Activated B cell treated with CpG ODN at 0.5 μM for 24 hours (primary cell): ENCODE measurements around the gene CTSA. TPM values are rescaled to one million over a fixed set of nuclear protein-coding genes. Genes with fewer than 3 reads are reported as not detected.

Source experiments
- ATAC-seq: fragments of 200-7000 bp; cut with Tn5 transposase; one replicate; pipeline ENCODE4 v1.10.0; 2021; ENCODE audit warnings: low read depth, mild to moderate bottlenecking, moderate library complexity
- CTCF ChIA-PET: fragments of 350-600 bp; sonication (Branson Sonifier 250); formaldehyde crosslinking; loops from one replicate; lab custom pipeline; 2021; ENCODE audit warnings: antibody characterized with exemption; lab: Charles Lee
- POLR2A ChIA-PET: fragments of 350-600 bp; sonication (Branson Sonifier 250); formaldehyde crosslinking; loops from one replicate; lab custom pipeline; 2021; ENCODE audit warnings: antibody characterized with exemption; lab: Charles Lee
- DNase-seq: peaks from one replicate; pipeline ENCODE4 v3.0.0; 2022
- H3K27ac Mint-ChIP-seq: one replicate; pipeline ENCODE4 v1.8.0; 2020; ENCODE audit warnings: mixed read lengths
- H3K27me3 Mint-ChIP-seq: one replicate; pipeline ENCODE4 v1.8.0; 2021; ENCODE audit warnings: mixed read lengths
- H3K36me3 Mint-ChIP-seq: one replicate; pipeline ENCODE4 v1.8.0; 2021; ENCODE audit warnings: low read depth, mixed read lengths
- H3K4me1 Mint-ChIP-seq: one replicate; pipeline ENCODE4 v1.8.0; 2021; ENCODE audit warnings: mixed read lengths
- H3K4me3 Mint-ChIP-seq: one replicate; pipeline ENCODE4 v1.8.0; 2020; ENCODE audit warnings: mild to moderate bottlenecking, mixed read lengths
- H3K9me3 Mint-ChIP-seq: one replicate; pipeline ENCODE4 v1.8.0; 2020; ENCODE audit warnings: mixed read lengths
- CTCF ChIP-seq: fragments of 200-600 bp; IDR thresholded peaks from one replicate; pipeline ENCODE4 v1.8.0; 2022; ENCODE audit warnings: antibody characterized with exemption, mild to moderate bottlenecking
- intact Hi-C: fragments of 100-400 bp; cut with micrococcal nuclease; formaldehyde crosslinking; loops from one replicate; pipeline ENCODE4 v1.15.1; 2024
- total RNA-seq: library from RNA; stranded (reverse); gene quantifications from 2 replicates; pipeline ENCODE4 v1.2.3, GENCODE V29; 2022

CTSA gene
- total RNA-seq, 1 donor from 2014 or later, result 67.2 TPM

DNA sequence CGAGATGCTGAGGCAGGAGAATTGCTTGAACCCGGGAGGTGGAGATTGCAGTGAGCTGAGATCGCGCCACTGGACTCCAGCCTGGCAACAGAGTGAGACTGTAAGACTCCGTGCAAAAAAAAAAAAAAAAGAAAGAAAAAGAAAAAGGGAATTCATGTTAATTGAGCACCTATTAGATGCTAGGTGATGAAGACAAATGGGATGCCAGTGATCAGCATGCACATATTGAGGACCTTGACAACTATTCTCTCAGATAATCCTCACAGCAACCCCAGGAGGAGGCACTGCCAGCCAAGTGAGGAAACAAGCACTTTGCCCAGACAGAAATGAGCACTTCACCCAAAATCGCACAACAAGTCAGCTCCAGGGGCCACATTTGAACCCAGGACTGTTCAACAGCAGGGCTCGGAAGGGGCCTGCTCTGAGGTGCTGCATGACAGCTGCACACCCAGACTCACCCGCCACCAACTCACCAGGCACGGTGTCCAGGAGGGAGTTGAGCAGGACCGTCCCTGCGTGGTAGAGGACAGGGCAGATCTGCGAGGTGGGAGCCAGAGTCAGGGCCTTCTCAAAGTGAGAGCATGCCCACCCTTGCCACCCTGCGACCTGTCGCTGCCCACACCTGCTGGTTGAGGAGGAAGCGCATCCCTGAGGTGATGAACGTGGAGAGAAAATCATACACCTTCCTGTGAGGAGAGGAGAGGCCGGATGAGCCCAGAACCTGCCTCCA, 16.2 kb downstream of the CTSA start:
- Mint-ChIP-seq H3K4me3 (no peak overlapping the region), H3K27ac (no peak overlapping the region), H3K4me1 (peaks cover 28% of the 10 kb centered on the region), H3K36me3 (no peaks in the 10 kb centered on the region), H3K27me3 (no peaks in the 10 kb centered on the region), H3K9me3 (no peaks in the 10 kb centered on the region)
- no peak for DNase-seq
- no peak for TF ChIP-seq CTCF
- ATAC-seq, result no peak
- POLR2A ChIA-PET, result no interaction called here
- CTCF ChIA-PET, result no interaction called here
- intact Hi-C loops, result no loop called here

- Mint-ChIP-seq H3K9me3 (no peaks in the 10 kb centered on the region), H3K4me1 (peaks cover 26% of the 10 kb centered on the region), H3K27me3 (peaks cover under 1% of the 10 kb centered on the region), H3K36me3 (no peaks in the 10 kb centered on the region), H3K27ac (no peak overlapping the region), H3K4me3 (no peak overlapping the region)
- CTCF ChIA-PET, result no interaction called here
- no peak for TF ChIP-seq CTCF
- DNase-seq, result no peak
- intact Hi-C loops, result no loop called here
- POLR2A ChIA-PET, result no interaction called here
- no peak for ATAC-seq
Observed at GRCh38 chr20:45908084-45908483, 16.9 kb downstream of the CTSA start.

GRCh38 chr20:45909336-45909808, 18.2 kb downstream of the CTSA start:
- peaks cover 3% of the 10 kb centered on the region for H3K27me3 Mint-ChIP-seq
- DNase-seq (no peak), ATAC-seq (no peak)
- no peaks in the 10 kb centered on the region for H3K36me3 Mint-ChIP-seq
- ChIA-PET POLR2A (interaction anchor here (0.9 to 3.7 kb wide), 5 partner anchors 16 to 62 kb away, joined by 3 to 68 read pairs (median 9); partner anchors contain the start of genes CTSA, NEURL2, PCIF1 and ZNF335), CTCF (interaction anchor here (1.0 kb wide), 1 partner anchor 19 kb away, joined by 4 read pairs; no protein-coding TSS in a partner anchor)
- H3K27ac Mint-ChIP-seq, result no peak overlapping the region
- no peak for TF ChIP-seq CTCF
- peaks cover 28% of the 10 kb centered on the region for H3K4me1 Mint-ChIP-seq
- H3K9me3 Mint-ChIP-seq, result no peaks in the 10 kb centered on the region
- intact Hi-C loops, result no loop called here
- no peak overlapping the region for H3K4me3 Mint-ChIP-seq

DNA sequence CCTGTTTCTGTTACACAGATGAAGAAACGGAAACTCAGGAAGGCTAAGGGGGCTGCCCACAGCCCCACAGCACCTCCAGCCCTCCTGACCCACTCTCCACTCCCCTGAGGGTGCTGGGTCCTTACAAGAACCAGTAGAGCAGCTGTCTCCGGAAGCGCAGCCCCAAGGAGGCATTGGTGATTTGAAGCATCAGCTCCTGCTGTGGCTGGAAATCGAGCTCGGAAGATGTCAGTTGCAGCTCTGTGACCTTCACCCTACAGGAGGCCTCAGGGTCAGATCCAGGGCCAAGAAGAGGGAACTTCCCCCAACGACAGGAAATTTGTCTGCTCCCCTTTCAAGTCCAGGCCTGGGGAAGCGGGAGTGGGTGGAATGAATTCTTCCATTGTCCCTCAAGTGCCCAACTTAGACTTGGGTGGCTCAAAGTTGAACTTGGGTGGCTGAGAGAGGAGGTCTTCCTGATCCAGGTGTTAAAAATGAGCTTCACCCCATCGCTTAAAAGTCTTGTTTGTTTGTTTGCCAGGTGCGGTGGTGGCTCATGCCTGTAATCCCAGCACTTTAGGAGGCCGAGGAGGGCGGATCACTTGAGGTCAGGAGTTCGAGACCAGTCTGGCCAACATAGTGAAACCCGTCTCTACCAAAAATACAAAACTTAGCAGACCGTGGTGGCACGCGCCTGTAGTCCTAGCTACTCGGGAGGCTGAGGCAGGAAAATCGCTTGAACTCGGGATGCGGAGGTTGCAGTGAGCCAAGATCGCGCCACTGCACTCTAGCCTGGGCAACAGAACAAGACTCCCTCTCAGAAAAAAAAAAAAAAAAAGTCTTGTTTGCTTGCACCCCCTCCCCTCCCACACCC, 18.9 kb downstream of the CTSA start:
- Mint-ChIP-seq H3K4me3 (peak overlapping the region; percentile 90), H3K27me3 (peaks cover 6% of the 10 kb centered on the region), H3K4me1 (peaks cover 31% of the 10 kb centered on the region), H3K27ac (peak overlapping the region; percentile 83), H3K9me3 (no peaks in the 10 kb centered on the region), H3K36me3 (no peaks in the 10 kb centered on the region)
- DNase-seq (no peak), ATAC-seq (no peak)
- no peak for TF ChIP-seq CTCF
- intact Hi-C loops, result loop anchor here (1.0 to 2.0 kb wide), 3 partner anchors 19 to 497 kb away; partner anchors contain the start of genes CTSA, ELMO2 and NEURL2
- CTCF ChIA-PET, result interaction anchor here (1.0 kb wide), 1 partner anchor 20 kb away, joined by 4 read pairs; no protein-coding TSS in a partner anchor
- POLR2A ChIA-PET, result interaction anchor here (0.6 to 3.7 kb wide), 8 partner anchors 16 to 940 kb away, joined by 3 to 68 read pairs (median 8); partner anchors contain the start of genes ACOT8, CTSA, NEURL2 and PCIF1
